Fibroblast of skin of right quadriceps (primary cell): Measurements from ENCODE around the gene ZBTB12.
A peak's percentile ranks its signal among the peaks of the same experiment; 100 is the strongest.
"Not testable (repeated sequence)": the region's sequence is repeated elsewhere in the genome, so short reads cannot be mapped to it uniquely, and the experiment has no call there.

Experiments
- DNase-seq: peaks from one replicate; pipeline ENCODE4 v3.0.0-alpha.2; 2013

Gene ZBTB12

GRCh38 chr6:31871046-31871659 is 30.7 kb downstream of the ZBTB12 start:
- DNase-seq, result peak; percentile 57

GRCh38 chr6:31870385-31870921 is 31.4 kb downstream of the ZBTB12 start:
- DNase-seq, result no peak

GRCh38 chr6:31869343-31869742 is 32.5 kb downstream of the ZBTB12 start:
- DNase-seq, result no peak

GRCh38 chr6:31868658-31868971 is 33.3 kb downstream of the ZBTB12 start:
- not testable (repeated sequence) for DNase-seq

GRCh38 chr6:31865205-31866118 is 36.4 kb downstream of the ZBTB12 start:
- DNase-seq, result no peak

- DNase-seq, result no peak
Measured at GRCh38 chr6:31864818-31865204, 37.1 kb downstream of the ZBTB12 start.

- DNase-seq, result not testable (repeated sequence)
Measured at GRCh38 chr6:31864123-31864562, 37.7 kb downstream of the ZBTB12 start.

- DNase-seq, result peak; percentile 100
Measured at GRCh38 chr6:31862344-31863235, 39.3 kb downstream of the ZBTB12 start, which contains the start of gene NEU1. Gene NEU1, minus strand, starts transcription at chr6:31862821. Its CDS starts 45 bp downstream, at chr6:31862776.

- no peak for DNase-seq
Measured at GRCh38 chr6:31861919-31862343, 40.0 kb downstream of the ZBTB12 start.

- no peak for DNase-seq
Measured at GRCh38 chr6:31861150-31861549, 40.7 kb downstream of the ZBTB12 start.

GRCh38 chr6:31860349-31860748 is 41.5 kb downstream of the ZBTB12 start:
- no peak for DNase-seq

- DNase-seq, result no peak
Measured at GRCh38 chr6:31859923-31860322, 42.0 kb downstream of the ZBTB12 start.

- no peak for DNase-seq
Measured at GRCh38 chr6:31858707-31859106, 43.2 kb downstream of the ZBTB12 start.

- DNase-seq, result not testable (repeated sequence)
Measured at GRCh38 chr6:31857774-31858173, 44.1 kb downstream of the ZBTB12 start.

- DNase-seq, result not testable (repeated sequence)
Measured at GRCh38 chr6:31851980-31852718, 49.7 kb downstream of the ZBTB12 start.

GRCh38 chr6:31851485-31851832 is 50.4 kb downstream of the ZBTB12 start:
- no peak for DNase-seq

GRCh38 chr6:31850765-31851484 is 51.0 kb downstream of the ZBTB12 start:
- no peak for DNase-seq
